HepG2 (cell line): Measurements from ENCODE around the gene GP2. TPM values are rescaled to one million over a fixed set of nuclear protein-coding genes. Genes with fewer than 3 reads are reported as not detected.

Experiments
- ATAC-seq: fragments of 200-7000 bp; cut with Tn5 transposase; 3 replicates; pipeline ENCODE4 v1.9.1; 2020; ENCODE audit warnings: mild to moderate bottlenecking, moderate library complexity
- BruUV-seq: library from RNA; stranded (reverse); fragments of 400-500 nt; replicated peaks from 2 replicates; lab custom pipeline; 2021; lab: Mats Ljungman, UMichigan
- CTCF ChIA-PET: fragments of 300-600 bp; formaldehyde crosslinking; extraction: SDS; loops from one replicate; lab custom pipeline; 2021; ENCODE audit warnings: low total read pairs, inconsistent platforms, low intra/inter-chr PET ratio; lab: Yijun Ruan, JAX
- POLR2A ChIA-PET: fragments of 350-600 bp; sonication (Branson Sonifier 250); formaldehyde crosslinking; loops from one replicate; lab custom pipeline; 2020; ENCODE audit warnings: antibody characterized with exemption, inconsistent platforms; lab: Yijun Ruan, JAX
- DNase-seq: peaks from one replicate; pipeline ENCODE4 v3.0.0-alpha.2; 2015; ENCODE audit warnings: low spot score
- FAIRE-seq: peaks from 3 replicates; lab custom pipeline; 2011; peaks lifted over from hg19 to GRCh38; lab: Jason Lieb, UNC
- H2AFZ ChIP-seq: one replicate; pipeline ENCODE4 v1.6.1; 2011; ENCODE audit warnings: low read length, inconsistent platforms
- H3K27ac ChIP-seq: fragments of 300-600 bp; 3 replicates; pipeline ENCODE4 v1.8.0; 2011; ENCODE audit warnings: mixed run types, mild to moderate bottlenecking, mixed read lengths, low read length, inconsistent platforms; ENCODE audit not compliant: insufficient read depth; ENCODE audit errors: extremely low read length
- H3K27me3 ChIP-seq, 2 experiments: fragments of 200-600 bp in 1 of 2; 2 replicates in 1 of 2; 3 replicates in 1 of 2; pipeline versions ENCODE4 v1.6.0 to v1.8.0; 2011; ENCODE audit warnings: low read length in 2 of 2, mild to moderate bottlenecking in 2 of 2, moderate library complexity in 2 of 2, inconsistent platforms in 1 of 2; ENCODE audit not compliant: insufficient read depth in 2 of 2, control insufficient read depth in 1 of 2
- H3K36me3 ChIP-seq, 2 experiments: fragments of 200-600 bp in 1 of 2; replicated peaks in 1 of 2; 2 replicates in 1 of 2; 3 replicates in 1 of 2; pipeline versions ENCODE4 v1.5.1 to v1.8.0; 2011; ENCODE audit warnings: low read length in 2 of 2, inconsistent platforms in 1 of 2; ENCODE audit not compliant: insufficient read depth in 2 of 2, control insufficient read depth in 1 of 2
- H3K4me1 ChIP-seq: 2 replicates; pipeline ENCODE4 v1.5.1; 2012; ENCODE audit warnings: low read length, inconsistent platforms; ENCODE audit not compliant: insufficient read depth
- H3K4me2 ChIP-seq: 2 replicates; pipeline ENCODE4 v1.6.0; 2011; ENCODE audit warnings: low read depth, low read length, inconsistent platforms
- H3K4me3 ChIP-seq, 3 experiments: fragments of 200-600 bp in 1 of 3; sonication (generic), shearing (Covaris generic) in 1 of 3; replicated peaks in 1 of 3; 2 replicates each; pipeline ENCODE4 v1.5.1; 2011 to 2016; ENCODE audit warnings: low read length in 3 of 3, inconsistent platforms in 2 of 3, low read depth in 2 of 3, mild to moderate bottlenecking in 2 of 3, control low read depth in 1 of 3, mixed read lengths in 1 of 3; ENCODE audit not compliant: insufficient read depth in 1 of 3
- H3K79me2 ChIP-seq: one replicate; pipeline ENCODE4 v1.6.1; 2011; ENCODE audit warnings: low read length, inconsistent platforms; ENCODE audit not compliant: insufficient read depth
- H3K9ac ChIP-seq: 2 replicates; pipeline ENCODE4 v1.6.0; 2011; ENCODE audit warnings: mild to moderate bottlenecking, low read depth, low read length, inconsistent platforms; ENCODE audit not compliant: insufficient read depth
- H3K9me3 ChIP-seq: 2 replicates; pipeline ENCODE4 v1.5.1; 2012; ENCODE audit warnings: mild to moderate bottlenecking, low read length
- H4K20me1 ChIP-seq: 2 replicates; pipeline ENCODE4 v1.6.0; 2011; ENCODE audit warnings: inconsistent platforms, mild to moderate bottlenecking, low read length, moderate library complexity; ENCODE audit not compliant: insufficient read depth
- FOXC1 ChIP-seq: sonication (generic); formaldehyde crosslinking; IDR thresholded peaks from 2 replicates; pipeline ENCODE4 v1.8.0; 2022; ENCODE audit warnings: mild to moderate bottlenecking, missing genetic modification reagents, borderline replicate concordance
- JARID2 ChIP-seq: sonication (generic); formaldehyde crosslinking; IDR thresholded peaks from 2 replicates; pipeline ENCODE4 v1.8.1; 2023; ENCODE audit warnings: missing genetic modification reagents, inconsistent platforms; ENCODE audit not compliant: insufficient replicate concordance
- KAT8 ChIP-seq: IDR thresholded peaks from 2 replicates; pipeline ENCODE4 v1.6.1; 2016; ENCODE audit warnings: missing genetic modification reagents, missing compliant biosample characterization
- NFKB2 ChIP-seq: sonication (generic); formaldehyde crosslinking; IDR thresholded peaks from 2 replicates; pipeline ENCODE4 v1.4.0; 2020; ENCODE audit warnings: missing genetic modification reagents, borderline replicate concordance
- RFX3 ChIP-seq: IDR thresholded peaks from 2 replicates; pipeline ENCODE4 v1.6.1; 2016; ENCODE audit warnings: missing biosample characterization, missing genetic modification reagents
- RORA ChIP-seq: sonication (generic); formaldehyde crosslinking; IDR thresholded peaks from 2 replicates; pipeline ENCODE4 v1.5.0; 2020; ENCODE audit warnings: mild to moderate bottlenecking, missing genetic modification reagents, moderate library complexity
- RXRA ChIP-seq: sonication (generic); formaldehyde crosslinking; IDR thresholded peaks from 2 replicates; pipeline ENCODE4 v1.5.1; 2020; ENCODE audit warnings: missing genetic modification reagents
- TBP ChIP-seq: sonication (generic); formaldehyde crosslinking; IDR thresholded peaks from 2 replicates; pipeline ENCODE4 v1.5.0; 2020; ENCODE audit warnings: missing genetic modification reagents
- ZMAT5 ChIP-seq: sonication (generic); formaldehyde crosslinking; IDR thresholded peaks from 2 replicates; pipeline ENCODE4 v1.5.0; 2020; ENCODE audit warnings: mild to moderate bottlenecking, low read depth, missing genetic modification reagents, borderline replicate concordance
- ZNF329 ChIP-seq: sonication (generic); formaldehyde crosslinking; IDR thresholded peaks from 2 replicates; pipeline ENCODE4 v1.9.0; 2021; ENCODE audit warnings: low read depth, mild to moderate bottlenecking, missing genetic modification reagents
- ZNF382 ChIP-seq: sonication (generic); formaldehyde crosslinking; IDR thresholded peaks from 2 replicates; pipeline ENCODE4 v1.5.0; 2020; ENCODE audit warnings: missing genetic modification reagents, mild to moderate bottlenecking, borderline replicate concordance
- ZNF749 ChIP-seq: sonication (generic); formaldehyde crosslinking; IDR thresholded peaks from 2 replicates; pipeline ENCODE4 v1.8.0; 2022; ENCODE audit warnings: mild to moderate bottlenecking, missing genetic modification reagents, moderate library complexity, borderline replicate concordance
- ZNF75D ChIP-seq: sonication (generic); formaldehyde crosslinking; IDR thresholded peaks from 2 replicates; pipeline ENCODE4 v1.8.1; 2023; ENCODE audit warnings: missing genetic modification reagents, mild to moderate bottlenecking, borderline replicate concordance
- ZNF761 ChIP-seq: sonication (generic); formaldehyde crosslinking; conservative IDR thresholded peaks from 2 replicates; pipeline ENCODE4 v1.4.0; 2020; ENCODE audit warnings: mild to moderate bottlenecking, missing genetic modification reagents
- ZUFSP ChIP-seq: sonication (generic); formaldehyde crosslinking; IDR thresholded peaks from 2 replicates; pipeline ENCODE4 v1.9.0; 2021; ENCODE audit warnings: missing genetic modification reagents, mild to moderate bottlenecking, borderline replicate concordance
- WGBS: methylation state at CpG from one replicate; pipeline ENCODE4 v1.1.6; 2017; ENCODE audit warnings: low lambda C conversion rate; 5-methylcytosine and 5-hydroxymethylcytosine counted together
- in situ Hi-C: cut with HindIII; loops from 2 replicates; pipeline ENCODE4 v1.10.0; 2017; ENCODE audit warnings: low pct_unique_long_range_greater_than_20kb; ENCODE audit not compliant: extremely low pct_ligation_motif_present
- intact Hi-C: fragments of 100-400 bp; cut with micrococcal nuclease; formaldehyde crosslinking; loops from one replicate; pipeline ENCODE4 v1.10.0; 2022; ENCODE audit not compliant: unreplicated experiment
- polyA plus RNA-seq, 8 experiments: library from polyadenylated mRNA; depleted of rRNA in 3 of 8; stranded (reverse) in 7 of 8; unstranded in 1 of 8; fragments of >200 nt; fragmentation: Illumina TruSeq in 4 of 8; extraction: Trizol in 4 of 8; gene quantifications; 2 replicates each; pipeline versions ENCODE4 v1.2.1 to v1.2.3, GENCODE V29; 2011 to 2016; ENCODE audit warnings: low read depth in 4 of 8, missing spikeins in 1 of 8, mixed read lengths in 1 of 8; ENCODE audit not compliant: insufficient read depth in 1 of 8
- total RNA-seq, 5 experiments: library from RNA; depleted of rRNA; stranded (reverse); fragments of >200 nt; fragmentation: Illumina TruSeq; extraction: Trizol; gene quantifications; 2 replicates each; pipeline ENCODE4 v1.2.3, GENCODE V29; 2016; ENCODE audit warnings: low read depth in 1 of 5

Gene GP2
- total and polyA plus RNA-seq, 2 of the 13 experiments (the other 11 are each of a cell fraction or from before 2014, with no cell fraction given), result 0.15 to 0.69 TPM

- TF ChIP-seq FOXC1 (CRISPR knock-in tag), result no peak
These were observed 7.1 kb upstream of the GP2 start (continued) for GRCh38 chr16:20334396-20334795.

- no peak for DNase-seq
- no peak for ATAC-seq
- no peak for FAIRE-seq
- Histone ChIP-seq H3K4me1 (peaks cover 5% of the 10 kb centered on the region), H3K9ac (no peak overlapping the region), H3K27me3 (peaks cover 0 to 21% of the 10 kb centered on the region in 2 experiments; a peak in 4 of 5 replicates), H3K4me2 (no peak overlapping the region), H4K20me1 (no peaks in the 10 kb centered on the region), H3K36me3 (no peaks in the 10 kb centered on the region), H3K9me3 (no peaks in the 10 kb centered on the region), H3K79me2 (no peaks in the 10 kb centered on the region), H3K4me3 (no peak overlapping the region), H2AFZ (no peak overlapping the region), H3K27ac (no peak overlapping the region)
- TF ChIP-seq JARID2, result no peak
- no peak for TF ChIP-seq TBP (CRISPR knock-in tag)
- no peak for TF ChIP-seq RFX3 (CRISPR knock-in tag)
- TF ChIP-seq ZNF329 (CRISPR knock-in tag), result no peak
- no peak for TF ChIP-seq ZNF749 (CRISPR knock-in tag)
- TF ChIP-seq ZNF761 (CRISPR knock-in tag), result no peak
- TF ChIP-seq RXRA, result no peak
- no peak for TF ChIP-seq ZUFSP
- no peak for TF ChIP-seq NFKB2 (CRISPR knock-in tag)
- no peak for TF ChIP-seq ZMAT5 (CRISPR knock-in tag)
- no peak for TF ChIP-seq RORA (CRISPR knock-in tag)
- no peak for TF ChIP-seq ZNF382 (CRISPR knock-in tag)
- no peak for TF ChIP-seq KAT8 (CRISPR knock-in tag)
- no peak for TF ChIP-seq ZNF75D (CRISPR knock-in tag)
- in situ Hi-C loops (no loop called here), intact Hi-C loops (no loop called here)
- no TSS peak for BruUV-seq
- WGBS, result 40% methylated on average over 5 of the region's 5 CpGs
- ChIA-PET CTCF (no interaction called here), POLR2A (no interaction called here)
These were observed 5.8 kb upstream of the GP2 start for GRCh38 chr16:20333120-20333519.
